CD4-positive, alpha-beta T cell (primary cell): Measurements from ENCODE around the gene QPCT. TPM values are rescaled to one million over a fixed set of nuclear protein-coding genes. Genes with fewer than 3 reads are reported as not detected.

ENCODE experiments used
- ATAC-seq: fragments of 200-7000 bp; cut with Tn5 transposase; one replicate; pipeline ENCODE4 v1.10.0; 2022; ENCODE audit warnings: mild to moderate bottlenecking; ENCODE audit not compliant: poor library complexity
- CTCF ChIA-PET: fragments of 350-600 bp; sonication (Branson Sonifier 250); formaldehyde crosslinking; loops from one replicate; lab custom pipeline; 2021; ENCODE audit warnings: antibody characterized with exemption, inconsistent platforms; lab: Charles Lee
- POLR2A ChIA-PET: fragments of 350-600 bp; sonication (Branson Sonifier 250); formaldehyde crosslinking; loops from one replicate; lab custom pipeline; 2021; ENCODE audit warnings: antibody characterized with exemption, inconsistent platforms; lab: Charles Lee
- DNase-seq, 14 experiments: peaks; one replicate each; pipeline ENCODE4 v3.0.0-alpha.2; 2013 to 2020; ENCODE audit warnings: mixed read lengths in 2 of 14
- H3K27ac ChIP-seq, 2 donors: one replicate each; pipeline versions ENCODE4 v1.5.1 to v1.7.0; 2013; ENCODE audit warnings: low read length in 2 of 2, low read depth in 1 of 2, mild to moderate bottlenecking in 1 of 2
- H3K27me3 ChIP-seq, 2 experiments: 1 replicate in 1 of 2; 2 replicates in 1 of 2; pipeline versions ENCODE4 v1.6.1 to v1.7.0; 2013; ENCODE audit warnings: low read length in 2 of 2, control low read depth in 1 of 2, mild to moderate bottlenecking in 1 of 2, moderate library complexity in 1 of 2; ENCODE audit not compliant: insufficient read depth in 2 of 2, control insufficient read depth in 1 of 2
- H3K36me3 ChIP-seq: one replicate; pipeline ENCODE4 v1.6.1; 2013; ENCODE audit warnings: low read length, control low read depth; ENCODE audit not compliant: insufficient read depth
- H3K4me1 ChIP-seq: one replicate; pipeline ENCODE4 v1.6.1; 2013; ENCODE audit warnings: low read length, control low read depth; ENCODE audit not compliant: insufficient read depth
- H3K4me3 ChIP-seq: one replicate; pipeline ENCODE4 v1.5.1; 2013; ENCODE audit warnings: mild to moderate bottlenecking, low read length, moderate library complexity
- H3K9me3 ChIP-seq, 2 experiments: 1 replicate in 1 of 2; 2 replicates in 1 of 2; pipeline versions ENCODE4 v1.6.1 to v1.7.0; 2013; ENCODE audit warnings: low read length in 2 of 2, mild to moderate bottlenecking in 2 of 2, control low read depth in 1 of 2, moderate library complexity in 1 of 2; ENCODE audit not compliant: control insufficient read depth in 1 of 2, insufficient read depth in 1 of 2
- H3K27ac Mint-ChIP-seq: one replicate; pipeline ENCODE4 v1.8.0; 2020; ENCODE audit warnings: mixed read lengths
- H3K27me3 Mint-ChIP-seq: one replicate; pipeline ENCODE4 v1.8.0; 2021; ENCODE audit warnings: mixed read lengths
- H3K36me3 Mint-ChIP-seq: one replicate; pipeline ENCODE4 v1.8.0; 2021; ENCODE audit warnings: low read depth, mixed read lengths
- H3K4me1 Mint-ChIP-seq: one replicate; pipeline ENCODE4 v1.8.0; 2021; ENCODE audit warnings: low read depth, mixed read lengths
- H3K4me3 Mint-ChIP-seq: one replicate; pipeline ENCODE4 v1.8.0; 2020; ENCODE audit warnings: mild to moderate bottlenecking, mixed read lengths
- H3K9me3 Mint-ChIP-seq: one replicate; pipeline ENCODE4 v1.8.0; 2020; ENCODE audit warnings: mixed read lengths
- CTCF ChIP-seq: fragments of 200-600 bp; IDR thresholded peaks from one replicate; pipeline ENCODE4 v1.8.0; 2022; ENCODE audit warnings: antibody characterized with exemption, mild to moderate bottlenecking
- intact Hi-C, 2 experiments: fragments of 100-400 bp; cut with DNase I in 1 of 2; cut with micrococcal nuclease in 1 of 2; formaldehyde crosslinking; loops; one replicate each; pipeline versions ENCODE4 v1.15.1 to v1.9.0; 2023 to 2025; cut with DNase I, micrococcal nuclease
- total RNA-seq, 174 experiments: library from RNA in 2 of 174; stranded (reverse) in 2 of 174; gene quantifications; one replicate each; pipeline ENCODE4 v1.2.3 and lab custom pipeline; 2021 to 2026

QPCT gene
- total RNA-seq, 2 experiments from 2014 or later, result 0.53 to 0.71 TPM

GRCh38 chr2:37414470-37414949, 70.1 kb downstream of the QPCT start:
- H3K4me1 ChIP-seq, result peaks cover 7% of the 10 kb centered on the region
- H3K4me1 Mint-ChIP-seq, result peaks cover 13% of the 10 kb centered on the region
- CTCF ChIA-PET, result interaction anchor here (0.6 to 7.0 kb wide), 35 partner anchors 11 to 463 kb away, joined by 3 to 84 read pairs (median 4); no protein-coding TSS in a partner anchor
- H3K9me3 Mint-ChIP-seq, result no peaks in the 10 kb centered on the region
- TF ChIP-seq CTCF, result peak; percentile 84
- no peaks in the 10 kb centered on the region for H3K27me3 Mint-ChIP-seq
- H3K4me3 Mint-ChIP-seq, result no peak overlapping the region
- POLR2A ChIA-PET, result interaction anchor here (0.6 to 2.9 kb wide), 13 partner anchors 38 to 462 kb away, joined by 3 to 14 read pairs (median 4); no protein-coding TSS in a partner anchor
- H3K36me3 ChIP-seq, result no peaks in the 10 kb centered on the region
- H3K27ac ChIP-seq, result no peak overlapping the region
- no peaks in the 10 kb centered on the region for H3K27me3 ChIP-seq
- H3K27ac Mint-ChIP-seq, result no peak overlapping the region
- ATAC-seq (peak; percentile 68), DNase-seq (peak in 3 of 14 experiments; percentile 68 to 73 (median 71))
- no peak overlapping the region for H3K4me3 ChIP-seq
- no peaks in the 10 kb centered on the region for H3K36me3 Mint-ChIP-seq
- H3K9me3 ChIP-seq, result no peaks in the 10 kb centered on the region
- intact Hi-C loops, result loop anchor here (1.0 to 5.0 kb wide), 6 partner anchors 18 to 463 kb away; no protein-coding TSS in a partner anchor

- Histone ChIP-seq H3K9me3 (no peaks in the 10 kb centered on the region), H3K4me1 (peaks cover 7% of the 10 kb centered on the region), H3K4me3 (no peak overlapping the region), H3K36me3 (no peaks in the 10 kb centered on the region), H3K27me3 (no peaks in the 10 kb centered on the region), H3K27ac (no peak overlapping the region)
- Mint-ChIP-seq H3K4me1 (peaks cover 13% of the 10 kb centered on the region), H3K27me3 (no peaks in the 10 kb centered on the region), H3K27ac (no peak overlapping the region), H3K9me3 (no peaks in the 10 kb centered on the region), H3K36me3 (no peaks in the 10 kb centered on the region), H3K4me3 (no peak overlapping the region)
- no peak for DNase-seq
- intact Hi-C loops, result loop anchor here in 1 of 2 experiments (5.0 kb wide), 1 partner anchor 122 kb away; no protein-coding TSS in a partner anchor
- ATAC-seq, result no peak
- no peak for TF ChIP-seq CTCF
- ChIA-PET POLR2A (interaction anchor here (0.6 to 2.9 kb wide), 12 partner anchors 38 to 462 kb away, joined by 3 to 14 read pairs (median 4); no protein-coding TSS in a partner anchor), CTCF (interaction anchor here (0.6 to 7.0 kb wide), 28 partner anchors 15 to 462 kb away, joined by 3 to 84 read pairs (median 4); no protein-coding TSS in a partner anchor)
Measured at GRCh38 chr2:37415128-37415820, 70.8 kb downstream of the QPCT start.

- no peak for TF ChIP-seq CTCF
- ChIA-PET POLR2A (interaction anchor here (0.7 to 1.0 kb wide), 2 partner anchors 134 to 412 kb away, joined by 3 read pairs; no protein-coding TSS in a partner anchor), CTCF (interaction anchor here (0.7 to 7.0 kb wide), 2 partner anchors 59 to 415 kb away, joined by 3 to 84 read pairs; no protein-coding TSS in a partner anchor)
- Histone ChIP-seq H3K27me3 (no peaks in the 10 kb centered on the region), H3K9me3 (no peaks in the 10 kb centered on the region), H3K36me3 (no peaks in the 10 kb centered on the region), H3K27ac (no peak overlapping the region), H3K4me3 (no peak overlapping the region), H3K4me1 (peaks cover 7% of the 10 kb centered on the region)
- no peaks in the 10 kb centered on the region for H3K36me3 Mint-ChIP-seq
- intact Hi-C loops, result loop anchor here in 1 of 2 experiments (5.0 kb wide), 1 partner anchor 120 kb away; no protein-coding TSS in a partner anchor
- no peak overlapping the region for H3K4me3 Mint-ChIP-seq
- no peaks in the 10 kb centered on the region for H3K9me3 Mint-ChIP-seq
- H3K27me3 Mint-ChIP-seq, result no peaks in the 10 kb centered on the region
- peaks cover 13% of the 10 kb centered on the region for H3K4me1 Mint-ChIP-seq
- no peak for DNase-seq
- no peak for ATAC-seq
- H3K27ac Mint-ChIP-seq, result no peak overlapping the region
Measured at GRCh38 chr2:37417321-37417720, 72.9 kb downstream of the QPCT start.
